ENCODE data around the gene SLN. TPM values are rescaled to one million over a fixed set of nuclear protein-coding genes. Genes with fewer than 3 reads are reported as not detected.

SLN gene
- total RNA-seq: not detected in 2 replicates

DNA sequence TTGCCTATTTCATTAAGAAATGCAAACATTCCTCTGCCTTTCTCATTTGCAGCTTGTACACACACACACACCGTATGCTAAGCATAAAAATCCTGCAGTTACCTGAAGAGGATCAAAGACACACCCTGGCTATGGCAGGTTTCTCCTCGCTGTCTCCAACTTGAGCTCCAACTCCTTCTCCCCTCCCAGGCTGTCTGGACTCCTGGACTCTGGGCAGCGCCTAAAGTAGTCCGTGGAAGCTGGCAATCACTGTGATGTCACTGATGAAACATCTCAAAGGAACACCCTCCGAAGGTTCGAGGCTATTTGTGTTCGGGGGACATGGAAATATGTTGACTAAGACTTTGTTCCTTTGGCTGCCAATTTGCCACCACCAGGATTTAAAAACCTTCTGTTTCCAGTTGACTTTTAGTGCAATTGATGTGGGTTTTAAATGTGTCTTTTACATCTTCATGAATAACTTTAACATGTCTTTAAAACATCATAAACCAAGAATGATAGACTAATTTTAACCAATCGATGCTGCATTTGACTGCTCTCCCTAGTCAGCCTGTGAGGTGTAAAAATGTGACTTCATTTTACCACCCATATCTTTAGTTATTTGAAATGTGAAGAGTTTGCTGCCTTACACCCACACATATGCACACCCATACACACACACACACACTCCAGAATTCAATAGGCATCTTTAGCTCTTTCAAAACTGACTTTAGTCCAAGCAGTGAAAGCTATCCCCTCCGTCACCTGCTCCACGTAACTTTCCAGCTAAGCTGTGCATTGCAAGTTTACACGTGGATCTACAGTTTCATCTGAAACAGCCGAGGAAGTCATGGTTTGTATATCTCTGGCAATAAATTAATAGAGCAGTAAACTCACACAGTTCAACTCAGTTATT is at the start of gene SLN:
SLN (minus strand) TSS at position 196 of the 895 bp plus-strand sequence.

Other genes with a start within 250 kb of the SLN start
- 8.5 and 8.9 TPM in 2 replicates for gene ALKBH8, start 146.3 kb downstream of the SLN start, total RNA-seq
- 0.29 and 1.4 TPM in 2 replicates for gene ELMOD1, start 120.9 kb downstream of the SLN start, total RNA-seq
- 20.5 and 22.3 TPM in 2 replicates for gene SLC35F2, start 146.7 kb upstream of the SLN start, total RNA-seq
- gene RAB39A, start 216.4 kb upstream of the SLN start, total RNA-seq: not detected in 2 replicates